Neural crest cell (in vitro differentiated cells): ENCODE results near the gene HABP4. TPM values are rescaled to one million over a fixed set of nuclear protein-coding genes. Genes with fewer than 3 reads are reported as not detected.
A peak's percentile ranks its signal among the peaks of the same experiment; 100 is the strongest.

Experiments
- DNase-seq: peaks from one replicate; pipeline ENCODE4 v3.0.0; 2021; ENCODE audit warnings: low read depth, mixed read lengths, low spot score
- H3K27ac Mint-ChIP-seq: one replicate; pipeline ENCODE4 v1.8.0; 2021; ENCODE audit warnings: mild to moderate bottlenecking, mixed read lengths; ENCODE audit not compliant: unreplicated experiment
- H3K27me3 Mint-ChIP-seq: 2 replicates; pipeline ENCODE4 v1.8.0; 2021; ENCODE audit warnings: low read depth, mild to moderate bottlenecking, mixed read lengths
- H3K36me3 Mint-ChIP-seq: 2 replicates; pipeline ENCODE4 v1.8.0; 2021; ENCODE audit warnings: low read depth, mild to moderate bottlenecking, mixed read lengths
- H3K4me1 Mint-ChIP-seq: 2 replicates; pipeline ENCODE4 v1.8.0; 2021; ENCODE audit warnings: mixed read lengths
- H3K4me3 Mint-ChIP-seq: one replicate; pipeline ENCODE4 v1.8.0; 2021; ENCODE audit warnings: mild to moderate bottlenecking, mixed read lengths
- H3K9me3 Mint-ChIP-seq: 2 replicates; pipeline ENCODE4 v1.8.0; 2021; ENCODE audit warnings: mixed read lengths
- CTCF ChIP-seq: fragments of 200-600 bp; sonication (generic); conservative IDR thresholded peaks from 2 replicates; pipeline ENCODE4 v1.5.0; 2021; ENCODE audit warnings: antibody characterized with exemption, mild to moderate bottlenecking
- total RNA-seq: library from RNA; stranded (reverse); gene quantifications from 2 replicates; pipeline ENCODE4 v1.2.1, GENCODE V29; 2021

The HABP4 gene
- total RNA-seq, 1 donor from 2014 or later, result 24.7 TPM

GRCh38 chr9:96447406-96447805, 2.6 kb upstream of the HABP4 start:
- no peak for TF ChIP-seq CTCF
- Mint-ChIP-seq H3K27ac (no peak overlapping the region), H3K9me3 (no peaks in the 10 kb centered on the region), H3K36me3 (no peaks in the 10 kb centered on the region), H3K4me1 (peaks cover 19% of the 10 kb centered on the region), H3K4me3 (no peak overlapping the region), H3K27me3 (no peaks in the 10 kb centered on the region)
- DNase-seq, result no peak

- peak overlapping the region; percentile 86 for H3K4me3 Mint-ChIP-seq
- H3K27me3 Mint-ChIP-seq, result no peaks in the 10 kb centered on the region
- H3K27ac Mint-ChIP-seq, result no peak overlapping the region
- no peak for DNase-seq
- no peak for TF ChIP-seq CTCF
- no peaks in the 10 kb centered on the region for H3K9me3 Mint-ChIP-seq
- no peaks in the 10 kb centered on the region for H3K36me3 Mint-ChIP-seq
- peaks cover 25% of the 10 kb centered on the region for H3K4me1 Mint-ChIP-seq
These were observed 1.3 kb upstream of the HABP4 start for GRCh38 chr9:96448546-96449170.

GRCh38 chr9:96449523-96449844, 485 bp upstream of the HABP4 start:
- no peak for DNase-seq
- peaks cover 28% of the 10 kb centered on the region for H3K4me1 Mint-ChIP-seq
- H3K4me3 Mint-ChIP-seq, result peak overlapping the region; percentile 86
- H3K27ac Mint-ChIP-seq, result no peak overlapping the region
- no peaks in the 10 kb centered on the region for H3K27me3 Mint-ChIP-seq
- no peaks in the 10 kb centered on the region for H3K9me3 Mint-ChIP-seq
- no peak for TF ChIP-seq CTCF
- no peaks in the 10 kb centered on the region for H3K36me3 Mint-ChIP-seq

- Mint-ChIP-seq H3K27me3 (no peaks in the 10 kb centered on the region), H3K36me3 (no peaks in the 10 kb centered on the region), H3K9me3 (no peaks in the 10 kb centered on the region), H3K4me1 (peaks cover 28% of the 10 kb centered on the region), H3K4me3 (peak overlapping the region; percentile 93), H3K27ac (peak overlapping the region; percentile 80)
- DNase-seq, result peak; percentile 26
- no peak for TF ChIP-seq CTCF
These were observed 902 bp downstream of the HABP4 start for GRCh38 chr9:96450613-96451528.

GRCh38 chr9:96453625-96454024, 3.7 kb downstream of the HABP4 start:
- peaks cover 27% of the 10 kb centered on the region for H3K4me1 Mint-ChIP-seq
- no peak overlapping the region for H3K27ac Mint-ChIP-seq
- TF ChIP-seq CTCF, result peak; percentile 59
- H3K27me3 Mint-ChIP-seq, result no peaks in the 10 kb centered on the region
- H3K9me3 Mint-ChIP-seq, result no peaks in the 10 kb centered on the region
- peak overlapping the region; percentile 8 for H3K4me3 Mint-ChIP-seq
- DNase-seq, result no peak
- H3K36me3 Mint-ChIP-seq, result peaks cover 2% of the 10 kb centered on the region
